C4-2B (cell line): ENCODE measurements around the gene ITGB1.

Source experiments
- CTCF ChIP-seq: fragments of 450-650 bp; conservative IDR thresholded peaks from 2 replicates; pipeline ENCODE4 v1.5.1; 2017; ENCODE audit warnings: mild to moderate bottlenecking
- ZFX ChIP-seq: fragments of 450-650 bp; IDR thresholded peaks from 2 replicates; pipeline ENCODE4 v1.6.1; 2017

- TF ChIP-seq CTCF (no peak), ZFX (no peak)
These were observed 25.2 kb upstream of the ITGB1 start for GRCh38 chr10:32982911-32983909.
